RWPE1 (cell line): ENCODE measurements around the gene PPP1R9B.

ENCODE experiments used
- CTCF ChIA-PET: fragments of 350-600 bp; sonication (Branson Sonifier 250); formaldehyde crosslinking; extraction: SDS; loops from one replicate; lab custom pipeline; 2021; lab: Yijun Ruan, JAX
- POLR2A ChIA-PET: fragments of 400-600 bp; formaldehyde crosslinking; extraction: SDS; loops from one replicate; lab custom pipeline; 2020; ENCODE audit warnings: antibody characterized with exemption; ENCODE audit not compliant: low non-redundant PET; lab: Yijun Ruan, JAX
- DNase-seq: peaks from one replicate; pipeline ENCODE4 v3.0.0; 2012; ENCODE audit warnings: low spot score
- H3K27ac ChIP-seq: fragments of 450-650 bp; 2 replicates; pipeline ENCODE4 v1.5.1; 2017
- TF ChIP-seq, protein P1 (sequence below): fragments of 450-650 bp; conservative IDR thresholded peaks from 2 replicates; pipeline ENCODE4 v1.5.1; 2017; ENCODE audit warnings: low read depth, mild to moderate bottlenecking

PPP1R9B gene

DNA sequence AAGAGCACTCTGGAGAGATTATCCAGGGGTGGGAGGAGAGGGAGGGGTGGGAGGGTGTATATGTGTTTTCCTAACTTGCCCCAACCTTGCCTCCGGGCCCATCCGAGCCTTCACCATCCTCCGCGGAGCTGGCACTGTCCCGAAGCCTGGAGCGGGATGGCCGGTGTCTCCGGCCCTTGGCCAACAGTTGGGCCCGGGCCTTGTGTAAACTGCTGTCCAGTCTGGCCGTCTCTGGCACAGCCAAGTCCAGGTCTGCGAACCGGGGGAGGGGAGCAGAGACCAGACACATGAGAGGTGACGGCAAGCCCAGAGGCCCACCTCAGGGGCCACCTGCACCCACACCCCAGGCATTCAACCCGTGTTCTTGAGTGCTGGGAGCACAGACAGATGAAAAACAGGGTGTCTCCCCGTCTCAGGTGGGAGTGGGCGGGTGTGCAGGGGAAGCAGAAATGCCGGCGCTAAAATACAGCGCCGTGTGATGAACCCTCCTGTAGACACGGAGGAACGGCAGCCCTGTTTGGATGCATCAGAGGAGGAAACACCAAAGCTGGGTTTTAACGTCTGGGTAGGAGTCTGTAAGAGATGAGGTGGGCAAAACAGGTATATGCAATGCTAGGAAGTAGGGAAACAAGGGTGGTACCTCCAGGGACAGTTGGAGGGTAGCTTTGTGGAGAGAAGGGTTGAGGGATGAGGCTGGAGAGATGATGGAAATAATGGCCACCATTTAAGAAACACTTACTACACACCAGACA is 32.2 kb downstream of the PPP1R9B start:
- TF ChIP-seq, protein P1, sequence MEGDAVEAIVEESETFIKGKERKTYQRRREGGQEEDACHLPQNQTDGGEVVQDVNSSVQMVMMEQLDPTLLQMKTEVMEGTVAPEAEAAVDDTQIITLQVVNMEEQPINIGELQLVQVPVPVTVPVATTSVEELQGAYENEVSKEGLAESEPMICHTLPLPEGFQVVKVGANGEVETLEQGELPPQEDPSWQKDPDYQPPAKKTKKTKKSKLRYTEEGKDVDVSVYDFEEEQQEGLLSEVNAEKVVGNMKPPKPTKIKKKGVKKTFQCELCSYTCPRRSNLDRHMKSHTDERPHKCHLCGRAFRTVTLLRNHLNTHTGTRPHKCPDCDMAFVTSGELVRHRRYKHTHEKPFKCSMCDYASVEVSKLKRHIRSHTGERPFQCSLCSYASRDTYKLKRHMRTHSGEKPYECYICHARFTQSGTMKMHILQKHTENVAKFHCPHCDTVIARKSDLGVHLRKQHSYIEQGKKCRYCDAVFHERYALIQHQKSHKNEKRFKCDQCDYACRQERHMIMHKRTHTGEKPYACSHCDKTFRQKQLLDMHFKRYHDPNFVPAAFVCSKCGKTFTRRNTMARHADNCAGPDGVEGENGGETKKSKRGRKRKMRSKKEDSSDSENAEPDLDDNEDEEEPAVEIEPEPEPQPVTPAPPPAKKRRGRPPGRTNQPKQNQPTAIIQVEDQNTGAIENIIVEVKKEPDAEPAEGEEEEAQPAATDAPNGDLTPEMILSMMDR: no peak
- POLR2A ChIA-PET: no interaction called here
- DNase-seq: no peak
- CTCF ChIA-PET: interaction anchor here (0.9 to 1.7 kb wide), 2 partner anchors 9 to 31 kb away, joined by 3 read pairs; no protein-coding TSS in a partner anchor
- no peak overlapping the region for H3K27ac ChIP-seq

DNA sequence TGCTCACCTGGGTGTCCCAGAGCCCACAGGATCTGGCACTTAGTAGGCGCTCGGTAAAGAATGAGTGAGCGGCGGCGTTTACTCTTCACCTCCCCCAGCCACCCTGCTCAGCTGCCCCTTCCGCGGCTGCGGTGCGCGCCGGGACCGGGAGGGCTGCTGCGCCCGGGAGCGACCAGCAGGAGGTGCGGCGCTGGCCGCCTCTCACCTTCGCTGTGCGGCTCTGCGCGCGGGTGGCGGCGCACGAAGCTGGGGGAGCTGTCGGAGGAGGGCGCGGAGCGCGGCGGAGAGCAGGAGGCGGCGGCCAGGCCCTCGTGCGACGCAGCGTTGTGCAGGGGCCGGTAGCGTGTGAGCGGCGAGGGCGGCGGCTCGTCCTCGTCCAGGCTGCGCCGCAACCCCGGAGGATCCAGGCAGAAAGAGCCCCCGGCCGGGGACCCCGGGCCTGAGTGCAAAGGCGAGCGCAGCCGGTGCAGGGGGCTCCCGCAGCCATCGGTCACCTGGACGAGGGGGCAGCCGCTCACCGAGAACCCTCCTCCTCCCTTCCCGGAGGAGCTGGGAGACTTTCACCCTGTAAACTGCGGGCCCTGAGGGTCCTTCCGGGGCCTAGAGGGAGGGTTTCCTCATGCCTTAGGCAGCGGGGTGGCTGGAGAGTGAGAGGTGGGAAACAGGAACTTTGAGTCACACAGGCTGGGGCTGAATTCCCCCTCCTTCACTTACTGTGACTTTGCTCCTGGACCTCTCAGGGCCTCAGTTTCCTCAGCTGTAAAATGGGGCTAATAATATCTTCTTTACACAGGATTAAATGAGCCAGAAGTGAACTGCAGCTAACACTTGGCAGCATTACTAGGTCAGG is 33.0 kb downstream of the PPP1R9B start:
- ChIA-PET CTCF (interaction anchor here (0.6 to 1.7 kb wide), 6 partner anchors 9 to 777 kb away, joined by 3 to 4 read pairs (median 3); partner anchors contain the start of gene PDK2), POLR2A (no interaction called here)
- peak; percentile 60 for DNase-seq
- TF ChIP-seq, protein P1: peak; percentile 85
- H3K27ac ChIP-seq: no peak overlapping the region

DNA sequence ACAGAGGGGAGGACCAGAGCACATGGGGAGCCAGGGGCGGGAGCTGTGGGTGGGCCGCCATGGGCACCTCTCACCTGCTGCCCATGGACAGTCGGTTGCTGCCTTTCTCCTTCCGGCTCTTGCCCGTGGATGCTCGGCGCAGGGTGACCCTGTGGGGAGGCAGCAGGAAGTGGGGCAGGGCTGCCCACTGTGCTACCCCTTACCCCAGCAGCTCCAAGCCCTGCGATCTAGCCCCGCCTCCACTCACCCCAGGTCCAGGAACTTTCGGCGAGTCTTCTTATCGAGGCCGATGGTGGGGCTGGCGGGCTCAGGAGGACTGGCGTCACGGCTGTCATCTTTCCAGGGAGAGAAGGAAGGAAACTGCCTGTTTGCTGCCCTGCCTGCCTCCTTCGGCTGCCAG is 34.7 kb downstream of the PPP1R9B start:
- CTCF ChIA-PET: interaction anchor here (0.9 to 2.4 kb wide), 2 partner anchors 22 to 25 kb away, joined by 3 to 7 read pairs; no protein-coding TSS in a partner anchor
- TF ChIP-seq, protein P1: no peak
- POLR2A ChIA-PET: no interaction called here
- DNase-seq: no peak
- H3K27ac ChIP-seq: no peak overlapping the region

DNA sequence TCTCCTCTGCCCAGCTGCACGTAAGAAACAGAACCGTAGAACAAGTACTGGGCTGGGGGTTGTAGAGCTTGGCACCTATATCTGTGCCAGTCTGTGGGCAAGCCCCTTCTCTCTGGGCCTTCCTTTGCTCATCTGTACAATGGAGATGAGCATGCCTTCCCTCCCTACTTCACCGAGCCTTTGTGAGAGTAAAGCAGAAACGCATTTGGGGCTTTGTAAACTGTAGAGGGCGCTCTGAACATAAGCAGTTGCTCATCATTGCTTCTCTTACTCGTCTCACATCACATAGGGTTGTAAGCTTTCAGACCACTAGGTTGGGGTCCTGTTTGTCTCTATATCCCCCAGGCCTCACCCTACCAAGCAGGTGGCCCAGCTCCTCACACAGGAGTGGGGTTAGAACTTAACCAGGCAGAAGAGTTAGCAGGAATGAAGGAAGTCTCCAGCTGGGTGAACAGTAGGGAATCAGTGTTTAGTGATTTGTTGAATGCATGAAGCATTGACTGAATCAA is 35.6 kb downstream of the PPP1R9B start:
- CTCF ChIA-PET: interaction anchor here (0.7 to 2.4 kb wide), 7 partner anchors 14 to 46 kb away, joined by 3 to 7 read pairs (median 3); partner anchors contain the start of gene PPP1R9B
- TF ChIP-seq, protein P1: peak; percentile 54
- POLR2A ChIA-PET: no interaction called here
- H3K27ac ChIP-seq: no peak overlapping the region
- DNase-seq: no peak

DNA sequence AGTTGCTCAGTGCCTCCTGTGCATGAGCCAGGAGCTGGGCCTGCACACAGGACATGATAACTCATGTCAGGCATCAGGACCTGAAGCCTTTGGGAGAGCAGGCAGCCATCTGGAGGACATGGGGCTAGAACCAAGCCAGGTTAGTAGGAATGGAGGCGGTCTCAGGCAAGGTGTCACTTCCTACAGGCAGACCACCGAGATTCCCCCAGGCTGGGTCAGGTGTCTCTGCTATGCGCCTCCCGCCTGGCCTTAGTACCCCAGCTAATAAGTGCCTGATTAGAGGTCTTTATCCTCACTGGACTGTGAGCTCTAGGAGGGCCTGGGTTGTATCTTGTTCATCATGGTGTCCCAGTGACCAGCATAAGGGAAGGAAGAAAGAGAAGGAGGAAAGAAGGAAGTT is 36.1 kb downstream of the PPP1R9B start:
- TF ChIP-seq, protein P1: no peak
- ChIA-PET CTCF (interaction anchor here (0.6 to 2.4 kb wide), 7 partner anchors 13 to 55 kb away, joined by 3 to 7 read pairs (median 3); partner anchors contain the start of gene PPP1R9B), POLR2A (no interaction called here)
- no peak overlapping the region for H3K27ac ChIP-seq
- no peak for DNase-seq
